ENCODE results near the gene HIF1AN.

The HIF1AN gene

GRCh38 chr10:100566561-100566960 is 30.8 kb downstream of the HIF1AN start:
- ChIA-PET POLR2A (interaction anchor here (0.7 kb wide), 1 partner anchor 12 kb away, joined by 3 read pairs; no protein-coding TSS in a partner anchor), CTCF (interaction anchor here (1.1 kb wide), 1 partner anchor 177 kb away, joined by 3 read pairs; no protein-coding TSS in a partner anchor)
- TF ChIP-seq ELF4 (IDR thresholded peaks at IDR 0.05) = no peak
- no peak for TF ChIP-seq PKNOX1 (IDR thresholded peaks at IDR 0.05)
- no peak for TF ChIP-seq L3MBTL2 (conservative IDR thresholded peaks at IDR 0.05)
- TF ChIP-seq NFRKB (IDR thresholded peaks at IDR 0.05) = no peak
- TF ChIP-seq FOXA1 (IDR thresholded peaks at IDR 0.05) = no peak
- no peak for TF ChIP-seq CTBP1 (IDR thresholded peaks at IDR 0.05; ENCODE audit: borderline replicate concordance)
- TF ChIP-seq HDGF (IDR thresholded peaks at IDR 0.05; ENCODE audit: borderline replicate concordance) = no peak
- no peak for TF ChIP-seq SP1 (IDR thresholded peaks at IDR 0.05)
- no peak for TF ChIP-seq FOXM1 (IDR thresholded peaks at IDR 0.05; ENCODE audit: borderline replicate concordance)
- no peak for TF ChIP-seq ARNT (IDR thresholded peaks at IDR 0.05)
- TF ChIP-seq ZNF384 (IDR thresholded peaks at IDR 0.05) = no peak
- TF ChIP-seq LEF1 (IDR thresholded peaks at IDR 0.05; ENCODE audit: borderline replicate concordance) = no peak

GRCh38 chr10:100567249-100567648 is 31.5 kb downstream of the HIF1AN start:
- no peak for TF ChIP-seq ELF4 (IDR thresholded peaks at IDR 0.05)
- TF ChIP-seq SUZ12 (IDR thresholded peaks at IDR 0.05) = no peak
- DNase-seq (ENCODE audit: extremely low spot score) = no peak
- POLR2A ChIA-PET = no interaction called here
- CTCF ChIA-PET = interaction anchor here (1.1 kb wide), 1 partner anchor 176 kb away, joined by 3 read pairs; no protein-coding TSS in a partner anchor

More at GRCh38 chr10:100566561-100566960, 30.8 kb downstream of the HIF1AN start:
- DNase-seq (ENCODE audit: extremely low spot score) = no peak

- CTCF ChIA-PET = interaction anchor here (0.8 to 1.1 kb wide), 3 partner anchors 175 to 311 kb away, joined by 3 to 4 read pairs (median 3); no protein-coding TSS in a partner anchor
- POLR2A ChIA-PET = no interaction called here
- DNase-seq (ENCODE audit: extremely low spot score) = no peak
- no peak for TF ChIP-seq SP1 (IDR thresholded peaks at IDR 0.05)
- no peak for TF ChIP-seq ELF4 (IDR thresholded peaks at IDR 0.05)
- TF ChIP-seq ARNT (IDR thresholded peaks at IDR 0.05) = no peak
- TF ChIP-seq FOXA1 (IDR thresholded peaks at IDR 0.05) = no peak
- TF ChIP-seq CTBP1 (IDR thresholded peaks at IDR 0.05; ENCODE audit: borderline replicate concordance) = no peak
- TF ChIP-seq BHLHE40 (IDR thresholded peaks at IDR 0.05; ENCODE audit: borderline replicate concordance) = no peak
- no peak for TF ChIP-seq NFRKB (IDR thresholded peaks at IDR 0.05)
- no peak for TF ChIP-seq FOXM1 (IDR thresholded peaks at IDR 0.05; ENCODE audit: borderline replicate concordance)
- TF ChIP-seq ZNF384 (IDR thresholded peaks at IDR 0.05) = no peak
- TF ChIP-seq TARDBP (IDR thresholded peaks at IDR 0.05) = no peak
- no peak for TF ChIP-seq HDGF (IDR thresholded peaks at IDR 0.05; ENCODE audit: borderline replicate concordance)
- no peak for TF ChIP-seq L3MBTL2 (conservative IDR thresholded peaks at IDR 0.05)
- TF ChIP-seq SUZ12 (IDR thresholded peaks at IDR 0.05) = no peak
- no peak for TF ChIP-seq LEF1 (IDR thresholded peaks at IDR 0.05; ENCODE audit: borderline replicate concordance)
- no peak for TF ChIP-seq FOXK2 (IDR thresholded peaks at IDR 0.05)
- no peak for TF ChIP-seq PKNOX1 (IDR thresholded peaks at IDR 0.05)
Observed at GRCh38 chr10:100567826-100568225, 32.1 kb downstream of the HIF1AN start.

- ChIA-PET POLR2A (no interaction called here), CTCF (interaction anchor here (0.8 to 2.1 kb wide), 5 partner anchors 11 to 320 kb away, joined by 3 to 10 read pairs (median 5); no protein-coding TSS in a partner anchor)
- TF ChIP-seq FOXK2 (IDR thresholded peaks at IDR 0.05) (no peak), SUZ12 (IDR thresholded peaks at IDR 0.05) (no peak), FOXM1 (IDR thresholded peaks at IDR 0.05; ENCODE audit: borderline replicate concordance) (no peak), ZNF384 (IDR thresholded peaks at IDR 0.05) (no peak), L3MBTL2 (conservative IDR thresholded peaks at IDR 0.05) (no peak), PKNOX1 (IDR thresholded peaks at IDR 0.05) (no peak), FOXA1 (IDR thresholded peaks at IDR 0.05) (no peak), ARNT (IDR thresholded peaks at IDR 0.05) (no peak), LEF1 (IDR thresholded peaks at IDR 0.05; ENCODE audit: borderline replicate concordance) (no peak), HDGF (IDR thresholded peaks at IDR 0.05; ENCODE audit: borderline replicate concordance) (no peak), TARDBP (IDR thresholded peaks at IDR 0.05) (no peak), NFRKB (IDR thresholded peaks at IDR 0.05) (no peak), BHLHE40 (IDR thresholded peaks at IDR 0.05; ENCODE audit: borderline replicate concordance) (no peak), CTBP1 (IDR thresholded peaks at IDR 0.05; ENCODE audit: borderline replicate concordance) (no peak), SP1 (IDR thresholded peaks at IDR 0.05) (no peak), ELF4 (IDR thresholded peaks at IDR 0.05) (no peak)
- no peak for DNase-seq (ENCODE audit: extremely low spot score)
Observed at GRCh38 chr10:100568912-100569311, 33.2 kb downstream of the HIF1AN start.

GRCh38 chr10:100569687-100570481 is 34.1 kb downstream of the HIF1AN start:
- ChIA-PET POLR2A (interaction anchor here (1.0 to 1.4 kb wide), 3 partner anchors 10 to 343 kb away, joined by 4 to 5 read pairs (median 5); partner anchors contain the start of gene SLF2), CTCF (interaction anchor here (0.5 to 2.1 kb wide), 9 partner anchors 9 to 319 kb away, joined by 3 to 10 read pairs (median 3); no protein-coding TSS in a partner anchor)
- TF ChIP-seq L3MBTL2 (conservative IDR thresholded peaks at IDR 0.05) (no peak; the same call in 1 of the 2 replicates), CTBP1 (IDR thresholded peaks at IDR 0.05; ENCODE audit: borderline replicate concordance) (no peak), ELF4 (IDR thresholded peaks at IDR 0.05) (no peak), TARDBP (IDR thresholded peaks at IDR 0.05) (no peak)
- DNase-seq (ENCODE audit: extremely low spot score) = peak; percentile 51

All from HEK293T (cell line).